ENCODE results near the gene PCSK5. TPM values are rescaled to one million over a fixed set of nuclear protein-coding genes. Genes with fewer than 3 reads are reported as not detected.

The PCSK5 gene
- total and polyA plus RNA-seq, 2 donors (not counting 1 experiment from before 2014, with no cell fraction given) = 0.09 TPM; not detected in 1

- TF ChIP-seq EZH2 (IDR thresholded peaks at IDR 0.05; ENCODE audit: borderline replicate concordance, insufficient read depth, low read depth, low read length, poor library complexity, severe bottlenecking) (no peak), CTCF (IDR thresholded peaks at IDR 0.05) (no peak)
Observed at GRCh38 chr9:75914883-75915452, 24.5 kb downstream of the PCSK5 start.

GRCh38 chr9:75918154-75918553 lies 27.7 kb downstream of the PCSK5 start:
- no peak overlapping the region for H2AFZ ChIP-seq (ENCODE audit: insufficient read depth, low read depth, low read length, poor library complexity, severe bottlenecking)
- WGBS (ENCODE audit: insufficient coverage) = 100% methylated on average over 1 of the region's 3 CpGs
- no peak overlapping the region for H3K4me2 ChIP-seq (replicated peaks; ENCODE audit: low read depth, low read length, poor library complexity, severe bottlenecking)
- Mint-ChIP-seq H3K27me3 (peaks cover 5% of the 10 kb centered on the region), H3K9me3 (ENCODE audit: insufficient read depth) (no peaks in the 10 kb centered on the region), H3K4me3 (no peak overlapping the region), H3K4me1 (no peaks in the 10 kb centered on the region), H3K27ac (no peak overlapping the region)
- intact Hi-C loops (cut with micrococcal nuclease) = no loop called here
- no peaks in the 10 kb centered on the region for H3K27me3 ChIP-seq (replicated peaks in 1 of 4; ENCODE audit: control extremely low read depth in 1 of 4, control insufficient read depth in 3 of 4, insufficient read depth in 4 of 4, low read length in 3 of 4)
- DNase-seq = no peak
- ChIA-PET POLR2A (no interaction called here), CTCF (no interaction called here)
- no peak for ATAC-seq (ENCODE audit: low read depth)
- TF ChIP-seq EZH2 (IDR thresholded peaks at IDR 0.05; ENCODE audit: borderline replicate concordance, insufficient read depth, low read depth, low read length, poor library complexity, severe bottlenecking) (no peak), CTCF (IDR thresholded peaks at IDR 0.05) (no peak)
- H3K4me3 ChIP-seq (ENCODE audit: control extremely low read depth in 1 of 5, extremely low read depth in 1 of 5, insufficient read depth in 1 of 5, low read depth in 2 of 5, low read length in 4 of 5) = no peak overlapping the region
- H3K9ac ChIP-seq (ENCODE audit: low read length) = no peak overlapping the region
- no peak overlapping the region for H3K27ac ChIP-seq (ENCODE audit: low read length in 2 of 2)
- H3K79me2 ChIP-seq (ENCODE audit: control insufficient read depth, insufficient read depth, low read length) = no peaks in the 10 kb centered on the region
- H3K9me3 ChIP-seq (ENCODE audit: control extremely low read depth in 1 of 3, control insufficient read depth in 2 of 3, insufficient read depth in 1 of 3, low read length in 2 of 3) = no peaks in the 10 kb centered on the region
- no peaks in the 10 kb centered on the region for H3K4me1 ChIP-seq (ENCODE audit: control insufficient read depth in 2 of 2, insufficient read depth in 2 of 2, low read length in 2 of 2)
- no peaks in the 10 kb centered on the region for H3K36me3 ChIP-seq (replicated peaks in 1 of 2; ENCODE audit: control extremely low read depth in 1 of 2, control insufficient read depth in 1 of 2, extremely low read depth in 1 of 2, insufficient read depth in 2 of 2, low read length in 1 of 2)
- H4K20me1 ChIP-seq (ENCODE audit: control insufficient read depth, insufficient read depth, low read length, poor library complexity, severe bottlenecking) = no peaks in the 10 kb centered on the region

More at GRCh38 chr9:75914883-75915452, 24.5 kb downstream of the PCSK5 start:
- no peak overlapping the region for H3K4me3 ChIP-seq (ENCODE audit: control extremely low read depth in 1 of 5, extremely low read depth in 1 of 5, insufficient read depth in 1 of 5, low read depth in 2 of 5, low read length in 4 of 5)
- DNase-seq = no peak
- no peak overlapping the region for H3K4me2 ChIP-seq (replicated peaks; ENCODE audit: low read depth, low read length, poor library complexity, severe bottlenecking)
- H3K27ac ChIP-seq (ENCODE audit: low read length in 2 of 2) = no peak overlapping the region
- H3K9ac ChIP-seq (ENCODE audit: low read length) = no peak overlapping the region
- ATAC-seq (ENCODE audit: low read depth) = no peak
- H3K9me3 Mint-ChIP-seq (ENCODE audit: insufficient read depth) = no peaks in the 10 kb centered on the region
- H3K27ac Mint-ChIP-seq = no peak overlapping the region
- H3K4me1 Mint-ChIP-seq = no peaks in the 10 kb centered on the region
- no peaks in the 10 kb centered on the region for H3K79me2 ChIP-seq (ENCODE audit: control insufficient read depth, insufficient read depth, low read length)
- intact Hi-C loops (cut with micrococcal nuclease) = no loop called here
- no peak overlapping the region for H3K4me3 Mint-ChIP-seq
- H4K20me1 ChIP-seq (ENCODE audit: control insufficient read depth, insufficient read depth, low read length, poor library complexity, severe bottlenecking) = no peaks in the 10 kb centered on the region
- peaks cover 5% of the 10 kb centered on the region for H3K27me3 Mint-ChIP-seq
- H2AFZ ChIP-seq (ENCODE audit: insufficient read depth, low read depth, low read length, poor library complexity, severe bottlenecking) = no peak overlapping the region
- CTCF ChIA-PET = no interaction called here
- POLR2A ChIA-PET = no interaction called here
- 89% methylated on average over 3 of the region's 4 CpGs for WGBS (ENCODE audit: insufficient coverage)
- no peaks in the 10 kb centered on the region for H3K9me3 ChIP-seq (ENCODE audit: control extremely low read depth in 1 of 3, control insufficient read depth in 2 of 3, insufficient read depth in 1 of 3, low read length in 2 of 3)
- no peaks in the 10 kb centered on the region for H3K27me3 ChIP-seq (replicated peaks in 1 of 4; ENCODE audit: control extremely low read depth in 1 of 4, control insufficient read depth in 3 of 4, insufficient read depth in 4 of 4, low read length in 3 of 4)
- no peaks in the 10 kb centered on the region for H3K4me1 ChIP-seq (ENCODE audit: control insufficient read depth in 2 of 2, insufficient read depth in 2 of 2, low read length in 2 of 2)
- no peaks in the 10 kb centered on the region for H3K36me3 ChIP-seq (replicated peaks in 1 of 2; ENCODE audit: control extremely low read depth in 1 of 2, control insufficient read depth in 1 of 2, extremely low read depth in 1 of 2, insufficient read depth in 2 of 2, low read length in 1 of 2)
